NCI-H2196 (cell line): ENCODE data around the gene REL.

Experiments used
- DNase-seq: peaks from one replicate; lab custom pipeline; 2025; ENCODE audit not compliant: unreplicated experiment; lab: John Stamatoyannopoulos, UW

REL gene

GRCh38 chr2:60963190-60963589 is 81.8 kb downstream of the REL start:
- DNase-seq = no peak

- no peak for DNase-seq
Observed at GRCh38 chr2:60964651-60965498, 83.5 kb downstream of the REL start.

GRCh38 chr2:60965499-60965785 is 84.1 kb downstream of the REL start:
- DNase-seq = no peak

GRCh38 chr2:60966507-60967405 is 85.4 kb downstream of the REL start:
- no peak for DNase-seq

- no peak for DNase-seq
Observed at GRCh38 chr2:60972889-60973656, 91.7 kb downstream of the REL start.

- DNase-seq = no peak
Observed at GRCh38 chr2:60973705-60974104, 92.3 kb downstream of the REL start.

GRCh38 chr2:60974652-60975051 is 93.3 kb downstream of the REL start:
- no peak for DNase-seq
